Measurements from ENCODE around the gene ECEL1. TPM values are rescaled to one million over a fixed set of nuclear protein-coding genes. Genes with fewer than 3 reads are reported as not detected.

The ECEL1 gene
- total and polyA plus RNA-seq, 2 experiments from 2014 or later: 6.7 to 17.5 TPM

DNA sequence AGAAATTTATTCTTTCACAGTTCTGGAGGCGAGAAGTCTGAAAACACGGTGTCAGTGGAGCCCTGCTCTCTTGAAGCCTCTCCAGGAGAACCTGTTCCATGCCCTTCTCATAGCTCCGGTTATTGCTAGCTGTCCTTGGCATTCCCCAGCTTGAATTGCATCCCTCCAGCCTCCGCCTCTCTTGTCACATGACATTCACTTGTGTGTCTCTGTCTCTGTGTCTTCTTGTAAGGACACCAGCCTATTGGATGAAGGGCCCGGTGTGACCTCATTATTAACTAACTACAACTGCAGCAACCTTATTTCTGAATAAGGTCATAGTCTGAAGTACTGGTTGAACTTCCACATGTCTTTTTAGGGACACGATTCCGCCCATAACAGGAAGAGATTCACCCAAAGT lies 28.0 kb upstream of the ECEL1 start:
- no peak for ATAC-seq
- Histone ChIP-seq H3K4me3 (no peak overlapping the region), H3K27ac (ENCODE audit: low read depth) (no peak overlapping the region)

DNA sequence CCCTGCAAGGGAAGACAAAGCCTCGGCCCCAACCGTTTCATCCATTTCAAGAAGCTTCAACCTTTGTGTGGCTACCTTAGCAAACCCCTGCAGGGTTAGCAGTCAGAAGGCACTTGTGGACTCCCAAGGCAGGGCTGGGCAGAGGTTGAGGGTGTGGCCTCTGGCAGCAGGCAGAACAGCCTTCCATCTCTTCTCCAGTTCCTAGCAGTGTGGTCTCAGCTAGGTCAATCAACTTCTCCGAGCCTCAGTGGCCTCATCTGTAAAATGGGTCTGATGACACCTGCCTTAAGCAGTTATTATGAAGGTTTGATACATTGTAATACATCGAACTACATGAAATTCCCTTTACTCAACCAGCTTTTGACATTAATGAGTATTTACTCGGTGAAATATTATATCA lies 25.7 kb upstream of the ECEL1 start:
- H3K79me2 ChIP-seq (replicated peaks; ENCODE audit: insufficient read depth): no peaks in the 10 kb centered on the region
- TF ChIP-seq CREB1 (CRISPR knock-in tag; IDR thresholded peaks at IDR 0.05; ENCODE audit: low read depth) (no peak), NANOG (IDR thresholded peaks at IDR 0.05; ENCODE audit: borderline replicate concordance) (no peak), EZH2 (IDR thresholded peaks at IDR 0.05; ENCODE audit: low read depth, unreplicated experiment) (no peak), POLR2AphosphoS5 (IDR thresholded peaks at IDR 0.05; ENCODE audit: low read depth) (no peak), JUNB (IDR thresholded peaks at IDR 0.05; ENCODE audit: unreplicated experiment) (no peak), ZNF114 (CRISPR knock-in tag; IDR thresholded peaks at IDR 0.05) (no peak), STAT1 (IDR thresholded peaks at IDR 0.05; ENCODE audit: unreplicated experiment) (no peak)
- TF ChIP-seq, protein P1, sequence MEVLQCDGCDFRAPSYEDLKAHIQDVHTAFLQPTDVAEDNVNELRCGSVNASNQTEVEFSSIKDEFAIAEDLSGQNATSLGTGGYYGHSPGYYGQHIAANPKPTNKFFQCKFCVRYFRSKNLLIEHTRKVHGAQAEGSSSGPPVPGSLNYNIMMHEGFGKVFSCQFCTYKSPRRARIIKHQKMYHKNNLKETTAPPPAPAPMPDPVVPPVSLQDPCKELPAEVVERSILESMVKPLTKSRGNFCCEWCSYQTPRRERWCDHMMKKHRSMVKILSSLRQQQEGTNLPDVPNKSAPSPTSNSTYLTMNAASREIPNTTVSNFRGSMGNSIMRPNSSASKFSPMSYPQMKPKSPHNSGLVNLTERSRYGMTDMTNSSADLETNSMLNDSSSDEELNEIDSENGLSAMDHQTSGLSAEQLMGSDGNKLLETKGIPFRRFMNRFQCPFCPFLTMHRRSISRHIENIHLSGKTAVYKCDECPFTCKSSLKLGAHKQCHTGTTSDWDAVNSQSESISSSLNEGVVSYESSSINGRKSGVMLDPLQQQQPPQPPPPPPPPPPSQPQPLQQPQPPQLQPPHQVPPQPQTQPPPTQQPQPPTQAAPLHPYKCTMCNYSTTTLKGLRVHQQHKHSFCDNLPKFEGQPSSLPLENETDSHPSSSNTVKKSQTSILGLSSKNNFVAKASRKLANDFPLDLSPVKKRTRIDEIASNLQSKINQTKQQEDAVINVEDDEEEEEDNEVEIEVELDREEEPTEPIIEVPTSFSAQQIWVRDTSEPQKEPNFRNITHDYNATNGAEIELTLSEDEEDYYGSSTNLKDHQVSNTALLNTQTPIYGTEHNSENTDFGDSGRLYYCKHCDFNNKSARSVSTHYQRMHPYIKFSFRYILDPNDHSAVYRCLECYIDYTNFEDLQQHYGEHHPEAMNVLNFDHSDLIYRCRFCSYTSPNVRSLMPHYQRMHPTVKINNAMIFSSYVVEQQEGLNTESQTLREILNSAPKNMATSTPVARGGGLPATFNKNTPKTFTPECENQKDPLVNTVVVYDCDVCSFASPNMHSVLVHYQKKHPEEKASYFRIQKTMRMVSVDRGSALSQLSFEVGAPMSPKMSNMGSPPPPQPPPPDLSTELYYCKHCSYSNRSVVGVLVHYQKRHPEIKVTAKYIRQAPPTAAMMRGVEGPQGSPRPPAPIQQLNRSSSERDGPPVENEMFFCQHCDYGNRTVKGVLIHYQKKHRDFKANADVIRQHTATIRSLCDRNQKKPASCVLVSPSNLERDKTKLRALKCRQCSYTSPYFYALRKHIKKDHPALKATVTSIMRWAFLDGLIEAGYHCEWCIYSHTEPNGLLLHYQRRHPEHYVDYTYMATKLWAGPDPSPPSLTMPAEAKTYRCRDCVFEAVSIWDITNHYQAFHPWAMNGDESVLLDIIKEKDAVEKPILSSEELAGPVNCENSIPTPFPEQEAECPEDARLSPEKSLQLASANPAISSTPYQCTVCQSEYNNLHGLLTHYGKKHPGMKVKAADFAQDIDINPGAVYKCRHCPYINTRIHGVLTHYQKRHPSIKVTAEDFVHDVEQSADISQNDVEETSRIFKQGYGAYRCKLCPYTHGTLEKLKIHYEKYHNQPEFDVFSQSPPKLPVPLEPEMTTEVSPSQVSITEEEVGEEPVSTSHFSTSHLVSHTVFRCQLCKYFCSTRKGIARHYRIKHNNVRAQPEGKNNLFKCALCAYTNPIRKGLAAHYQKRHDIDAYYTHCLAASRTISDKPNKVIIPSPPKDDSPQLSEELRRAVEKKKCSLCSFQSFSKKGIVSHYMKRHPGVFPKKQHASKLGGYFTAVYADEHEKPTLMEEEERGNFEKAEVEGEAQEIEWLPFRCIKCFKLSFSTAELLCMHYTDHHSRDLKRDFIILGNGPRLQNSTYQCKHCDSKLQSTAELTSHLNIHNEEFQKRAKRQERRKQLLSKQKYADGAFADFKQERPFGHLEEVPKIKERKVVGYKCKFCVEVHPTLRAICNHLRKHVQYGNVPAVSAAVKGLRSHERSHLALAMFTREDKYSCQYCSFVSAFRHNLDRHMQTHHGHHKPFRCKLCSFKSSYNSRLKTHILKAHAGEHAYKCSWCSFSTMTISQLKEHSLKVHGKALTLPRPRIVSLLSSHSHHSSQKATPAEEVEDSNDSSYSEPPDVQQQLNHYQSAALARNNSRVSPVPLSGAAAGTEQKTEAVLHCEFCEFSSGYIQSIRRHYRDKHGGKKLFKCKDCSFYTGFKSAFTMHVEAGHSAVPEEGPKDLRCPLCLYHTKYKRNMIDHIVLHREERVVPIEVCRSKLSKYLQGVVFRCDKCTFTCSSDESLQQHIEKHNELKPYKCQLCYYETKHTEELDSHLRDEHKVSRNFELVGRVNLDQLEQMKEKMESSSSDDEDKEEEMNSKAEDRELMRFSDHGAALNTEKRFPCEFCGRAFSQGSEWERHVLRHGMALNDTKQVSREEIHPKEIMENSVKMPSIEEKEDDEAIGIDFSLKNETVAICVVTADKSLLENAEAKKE (CRISPR knock-in tag; IDR thresholded peaks at IDR 0.05): no peak
- TF ChIP-seq, protein P2, sequence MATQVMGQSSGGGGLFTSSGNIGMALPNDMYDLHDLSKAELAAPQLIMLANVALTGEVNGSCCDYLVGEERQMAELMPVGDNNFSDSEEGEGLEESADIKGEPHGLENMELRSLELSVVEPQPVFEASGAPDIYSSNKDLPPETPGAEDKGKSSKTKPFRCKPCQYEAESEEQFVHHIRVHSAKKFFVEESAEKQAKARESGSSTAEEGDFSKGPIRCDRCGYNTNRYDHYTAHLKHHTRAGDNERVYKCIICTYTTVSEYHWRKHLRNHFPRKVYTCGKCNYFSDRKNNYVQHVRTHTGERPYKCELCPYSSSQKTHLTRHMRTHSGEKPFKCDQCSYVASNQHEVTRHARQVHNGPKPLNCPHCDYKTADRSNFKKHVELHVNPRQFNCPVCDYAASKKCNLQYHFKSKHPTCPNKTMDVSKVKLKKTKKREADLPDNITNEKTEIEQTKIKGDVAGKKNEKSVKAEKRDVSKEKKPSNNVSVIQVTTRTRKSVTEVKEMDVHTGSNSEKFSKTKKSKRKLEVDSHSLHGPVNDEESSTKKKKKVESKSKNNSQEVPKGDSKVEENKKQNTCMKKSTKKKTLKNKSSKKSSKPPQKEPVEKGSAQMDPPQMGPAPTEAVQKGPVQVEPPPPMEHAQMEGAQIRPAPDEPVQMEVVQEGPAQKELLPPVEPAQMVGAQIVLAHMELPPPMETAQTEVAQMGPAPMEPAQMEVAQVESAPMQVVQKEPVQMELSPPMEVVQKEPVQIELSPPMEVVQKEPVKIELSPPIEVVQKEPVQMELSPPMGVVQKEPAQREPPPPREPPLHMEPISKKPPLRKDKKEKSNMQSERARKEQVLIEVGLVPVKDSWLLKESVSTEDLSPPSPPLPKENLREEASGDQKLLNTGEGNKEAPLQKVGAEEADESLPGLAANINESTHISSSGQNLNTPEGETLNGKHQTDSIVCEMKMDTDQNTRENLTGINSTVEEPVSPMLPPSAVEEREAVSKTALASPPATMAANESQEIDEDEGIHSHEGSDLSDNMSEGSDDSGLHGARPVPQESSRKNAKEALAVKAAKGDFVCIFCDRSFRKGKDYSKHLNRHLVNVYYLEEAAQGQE (IDR thresholded peaks at IDR 0.05; ENCODE audit: unreplicated experiment): no peak
- TF ChIP-seq, protein P3, sequence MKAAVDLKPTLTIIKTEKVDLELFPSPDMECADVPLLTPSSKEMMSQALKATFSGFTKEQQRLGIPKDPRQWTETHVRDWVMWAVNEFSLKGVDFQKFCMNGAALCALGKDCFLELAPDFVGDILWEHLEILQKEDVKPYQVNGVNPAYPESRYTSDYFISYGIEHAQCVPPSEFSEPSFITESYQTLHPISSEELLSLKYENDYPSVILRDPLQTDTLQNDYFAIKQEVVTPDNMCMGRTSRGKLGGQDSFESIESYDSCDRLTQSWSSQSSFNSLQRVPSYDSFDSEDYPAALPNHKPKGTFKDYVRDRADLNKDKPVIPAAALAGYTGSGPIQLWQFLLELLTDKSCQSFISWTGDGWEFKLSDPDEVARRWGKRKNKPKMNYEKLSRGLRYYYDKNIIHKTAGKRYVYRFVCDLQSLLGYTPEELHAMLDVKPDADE (IDR thresholded peaks at IDR 0.05): no peak
- Mint-ChIP-seq H3K4me1 (peaks cover 4% of the 10 kb centered on the region), H3K36me3 (ENCODE audit: low read depth) (no peaks in the 10 kb centered on the region), H3K9me3 (no peaks in the 10 kb centered on the region; the same call in 2 of the 3 replicates), H3K27ac (no peak overlapping the region), H3K4me3 (no peak overlapping the region; the same call in 2 of the 3 replicates), H3K27me3 (ENCODE audit: insufficient read depth, low read depth, poor library complexity) (peaks cover 7% of the 10 kb centered on the region)
- no peak overlapping the region for H3K4me2 ChIP-seq
- no peaks in the 10 kb centered on the region for H3K4me1 ChIP-seq (ENCODE audit: insufficient read depth)
- no peak overlapping the region for H3K27ac ChIP-seq (ENCODE audit: low read depth)
- no peaks in the 10 kb centered on the region for H3K9me2 ChIP-seq (ENCODE audit: insufficient read depth)
- no peak for DNase-seq (ENCODE audit: low spot score)
- no peaks in the 10 kb centered on the region for H3K36me3 ChIP-seq (ENCODE audit: insufficient read depth)
- H3K27me3 ChIP-seq (ENCODE audit: insufficient read depth): no peaks in the 10 kb centered on the region
- H2AFZ ChIP-seq: no peak overlapping the region
- H4K20me1 ChIP-seq (replicated peaks; ENCODE audit: insufficient read depth): no peaks in the 10 kb centered on the region
- H3K4me3 ChIP-seq: no peak overlapping the region
- H3F3A ChIP-seq (replicated peaks; ENCODE audit: low read depth): 0 out of 2 replicates have a peak, but pooled peaks cover 2% of the 10 kb centered on the region
- no peak; the same call in 2 of the 3 replicates for ATAC-seq

More for the DNA sequence above, 28.0 kb upstream of the ECEL1 start:
- H3K36me3 ChIP-seq (ENCODE audit: insufficient read depth): no peaks in the 10 kb centered on the region
- no peaks in the 10 kb centered on the region for H4K20me1 ChIP-seq (replicated peaks; ENCODE audit: insufficient read depth)
- no peaks in the 10 kb centered on the region for H3K9me2 ChIP-seq (ENCODE audit: insufficient read depth)
- H3F3A ChIP-seq (replicated peaks; ENCODE audit: low read depth): 0 out of 2 replicates have a peak, but pooled peaks cover 2% of the 10 kb centered on the region
- Mint-ChIP-seq H3K4me1 (peaks cover 14% of the 10 kb centered on the region), H3K9me3 (no peaks in the 10 kb centered on the region; the same call in 2 of the 3 replicates), H3K27ac (no peak overlapping the region), H3K36me3 (ENCODE audit: low read depth) (no peaks in the 10 kb centered on the region), H3K4me3 (no peak overlapping the region), H3K27me3 (ENCODE audit: insufficient read depth, low read depth, poor library complexity) (peaks cover 2% of the 10 kb centered on the region)
- H3K4me2 ChIP-seq: no peak overlapping the region
- no peak for TF ChIP-seq ZNF331 (CRISPR knock-in tag; IDR thresholded peaks at IDR 0.05; ENCODE audit: low read depth)
- no peak for TF ChIP-seq ZNF114 (CRISPR knock-in tag; IDR thresholded peaks at IDR 0.05)
- no peaks in the 10 kb centered on the region for H3K27me3 ChIP-seq (ENCODE audit: insufficient read depth)
- no peak for DNase-seq (ENCODE audit: low spot score)
- H3K79me2 ChIP-seq (replicated peaks; ENCODE audit: insufficient read depth): no peaks in the 10 kb centered on the region
- H2AFZ ChIP-seq: peak overlapping the region; percentile 18; the same call in 1 of the 2 replicates
- no peaks in the 10 kb centered on the region for H3K4me1 ChIP-seq (ENCODE audit: insufficient read depth)
